ENCODE results near the gene RBM46.

The RBM46 gene

GRCh38 chr4:154781126-154781982 lies at the start of gene RBM46:
Gene RBM46 (plus strand): TSS chr4:154781272. CDS start chr4:154796753, 15,481 bp downstream.
- no peak for DNase-seq (ENCODE audit: low read depth in 2 of 2, low spot score in 1 of 2)

GRCh38 chr4:154731756-154732155 lies 49.3 kb upstream of the RBM46 start:
- no peak for DNase-seq (ENCODE audit: low read depth in 2 of 2, low spot score in 1 of 2)

GRCh38 chr4:154732669-154733068 lies 48.4 kb upstream of the RBM46 start:
- DNase-seq (ENCODE audit: low read depth in 2 of 2, low spot score in 1 of 2): no peak

GRCh38 chr4:154736770-154737169 lies 44.3 kb upstream of the RBM46 start:
- DNase-seq (ENCODE audit: low read depth in 2 of 2, low spot score in 1 of 2): no peak

DNA sequence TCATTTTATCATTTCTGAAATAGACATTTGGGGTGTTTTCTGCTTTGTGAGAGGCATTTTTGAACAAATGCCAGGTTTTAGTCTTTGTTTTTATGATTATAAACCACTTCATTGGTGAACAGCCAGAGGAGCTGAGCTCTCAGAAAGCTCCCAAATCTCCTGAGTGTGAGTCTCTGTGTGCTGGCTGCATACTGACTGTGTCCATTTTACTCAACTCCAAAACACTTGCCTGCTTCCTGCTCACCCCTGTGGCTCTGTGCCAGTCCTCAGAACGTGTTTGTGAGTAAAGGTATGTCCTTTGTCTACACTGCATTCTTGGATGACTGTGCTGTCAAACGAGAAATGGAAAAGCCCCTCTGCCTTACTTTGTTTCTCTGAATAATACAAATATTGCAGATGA lies 42.6 kb upstream of the RBM46 start:
- no peak for DNase-seq (ENCODE audit: low read depth in 2 of 2, low spot score in 1 of 2)

DNA sequence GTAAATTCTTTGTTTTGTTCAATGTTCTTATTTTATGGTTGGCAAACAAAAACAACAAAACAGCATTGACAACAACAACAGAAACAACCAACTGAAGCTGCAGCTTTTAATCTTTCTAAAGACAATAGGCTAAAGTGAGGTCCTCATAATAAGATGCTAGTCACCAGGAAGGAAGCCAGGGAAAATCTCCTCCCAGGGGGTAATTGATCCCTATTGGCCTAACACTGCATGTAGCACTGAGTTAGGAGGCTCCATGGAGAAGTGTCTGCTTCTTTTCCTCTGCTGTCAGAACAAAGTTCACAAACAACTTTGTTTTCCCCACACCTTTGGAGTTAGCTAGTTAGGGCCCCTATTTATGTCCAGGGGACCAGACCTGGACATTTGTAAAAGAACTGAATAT lies 42.0 kb upstream of the RBM46 start:
- no peak for DNase-seq (ENCODE audit: low read depth in 2 of 2, low spot score in 1 of 2)

- no peak for DNase-seq (ENCODE audit: low read depth in 2 of 2, low spot score in 1 of 2)
Observed at GRCh38 chr4:154740462-154740861, 40.6 kb upstream of the RBM46 start.

- no peak for DNase-seq (ENCODE audit: low read depth in 2 of 2, low spot score in 1 of 2)
Observed at GRCh38 chr4:154741131-154741665, 39.9 kb upstream of the RBM46 start.

DNA sequence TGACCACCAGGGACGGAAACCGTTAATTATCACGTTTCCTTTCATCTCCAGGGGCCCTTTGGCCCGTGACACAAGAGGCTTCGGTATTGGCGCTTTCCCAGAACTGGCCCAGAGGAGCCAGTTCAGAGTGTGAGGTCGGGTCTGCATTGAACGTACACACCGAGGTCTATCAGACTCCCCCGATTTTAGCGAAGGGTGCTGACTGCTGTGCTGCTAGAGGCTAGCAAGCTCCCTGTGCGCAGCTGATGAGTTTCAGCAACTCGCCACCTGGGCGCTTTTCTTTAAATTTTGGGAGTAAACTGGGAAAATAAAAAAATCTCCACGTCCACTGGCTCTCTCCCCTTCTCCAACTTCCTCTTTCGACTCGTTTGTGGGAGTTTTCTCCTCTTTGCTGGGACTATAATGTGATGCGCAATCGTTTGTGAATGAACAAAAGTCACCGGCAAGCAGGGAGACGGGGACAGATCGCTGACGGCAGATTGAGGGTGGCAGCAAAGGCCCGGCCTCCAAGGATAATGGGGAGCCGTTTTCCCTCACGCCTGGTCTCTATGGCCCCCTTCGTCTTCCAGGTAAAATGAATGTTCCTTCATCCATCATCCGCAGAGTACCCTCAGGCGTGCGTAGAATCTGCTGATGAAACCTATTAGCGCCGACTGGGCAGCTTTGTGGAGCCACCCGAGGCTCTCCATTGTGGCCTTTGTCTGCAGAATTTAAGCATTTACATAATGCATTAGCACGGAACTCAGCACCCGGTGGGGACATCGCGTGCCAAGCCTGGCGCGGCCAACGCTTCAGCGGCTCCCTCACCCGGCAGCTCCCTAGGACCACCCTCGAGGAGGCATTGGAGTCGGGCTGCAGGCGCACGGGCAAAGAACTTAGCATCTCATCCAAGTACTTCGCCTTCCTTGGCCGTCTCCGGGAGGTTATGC lies 38.9 kb upstream of the RBM46 start:
- no peak for DNase-seq (ENCODE audit: low read depth in 2 of 2, low spot score in 1 of 2)

DNA sequence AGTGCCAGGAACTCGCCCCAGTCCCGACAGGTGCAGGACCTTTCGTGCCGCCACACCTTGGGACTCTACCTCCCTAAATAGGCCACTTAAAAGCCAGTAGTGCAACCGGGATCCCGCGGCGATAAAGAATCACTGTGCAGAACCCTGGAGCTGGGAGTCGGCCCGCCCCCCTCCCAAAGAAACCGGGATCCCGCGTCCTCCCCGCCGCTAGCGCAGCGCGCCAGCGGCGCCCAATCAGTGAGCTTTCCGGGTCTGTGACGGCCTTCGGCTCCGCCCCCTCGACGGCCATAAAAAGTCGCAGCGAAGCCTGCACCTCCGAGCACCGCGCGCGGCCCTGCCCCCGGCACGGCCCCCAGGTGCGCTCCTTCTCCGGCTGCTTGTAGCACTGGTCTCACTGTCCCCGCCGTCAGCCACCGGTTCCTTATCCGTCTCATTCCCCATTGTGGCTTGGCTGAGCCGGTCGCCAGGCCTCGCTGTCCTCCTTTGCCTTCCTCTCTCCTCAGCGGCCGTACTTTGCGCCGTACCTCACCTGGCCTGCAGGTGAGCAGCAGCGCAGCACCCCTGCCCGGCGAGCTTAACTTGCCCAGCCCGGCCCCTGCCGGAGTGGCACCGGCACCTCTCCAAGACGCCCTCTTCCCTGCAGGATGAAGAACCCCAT lies 37.3 kb upstream of the RBM46 start, which contains the start of gene LRAT:
LRAT (plus strand) TSS at position 318 of the 658 bp plus-strand sequence; CDS start at position 645, 327 bp downstream.
- no peak for DNase-seq (ENCODE audit: low read depth in 2 of 2, low spot score in 1 of 2)

- DNase-seq (ENCODE audit: low read depth in 2 of 2, low spot score in 1 of 2): no peak
Observed at GRCh38 chr4:154744341-154744926, 36.6 kb upstream of the RBM46 start.

- no peak for DNase-seq (ENCODE audit: low read depth in 2 of 2, low spot score in 1 of 2)
Observed at GRCh38 chr4:154757713-154758112, 23.4 kb upstream of the RBM46 start.

DNA sequence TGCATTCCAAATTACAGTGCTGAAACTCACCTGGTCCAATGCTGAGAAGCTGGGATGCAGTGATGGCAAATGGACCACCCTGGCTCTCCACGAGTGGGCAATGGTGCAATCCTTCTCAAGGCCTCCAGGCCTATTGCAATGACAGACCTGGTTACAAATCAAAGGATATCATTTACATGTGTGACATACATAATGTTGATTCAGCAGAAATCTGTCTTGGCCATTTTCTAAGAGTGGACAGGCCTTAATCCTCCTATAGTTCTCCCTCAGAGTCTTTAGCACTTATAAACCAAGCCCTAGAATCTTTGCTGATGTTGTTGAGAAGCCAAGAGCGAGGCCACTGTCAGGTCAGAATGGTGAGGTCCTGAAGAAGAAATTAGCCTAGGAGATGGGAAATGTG lies 20.2 kb upstream of the RBM46 start:
- no peak for DNase-seq (ENCODE audit: low read depth in 2 of 2, low spot score in 1 of 2)

DNA sequence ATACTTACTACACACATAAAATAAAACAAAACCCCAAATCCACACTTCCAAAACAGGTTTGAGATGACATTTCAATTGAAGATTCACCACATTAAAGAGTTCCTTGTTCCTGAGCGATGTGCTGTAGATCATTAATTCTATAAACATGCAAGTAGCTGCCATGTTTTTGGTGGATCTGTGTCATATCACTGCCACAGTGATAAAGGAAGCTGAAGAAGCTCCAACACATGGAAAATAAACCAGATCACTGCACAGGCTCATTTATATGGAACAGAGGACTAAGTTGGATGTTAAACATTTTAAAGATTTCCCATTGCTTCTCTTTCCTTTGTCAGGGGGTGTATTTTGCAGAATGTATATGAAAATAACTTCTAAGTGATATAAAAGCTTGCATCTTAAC lies 2.8 kb upstream of the RBM46 start:
- DNase-seq (ENCODE audit: low read depth in 2 of 2, low spot score in 1 of 2): no peak

DNA sequence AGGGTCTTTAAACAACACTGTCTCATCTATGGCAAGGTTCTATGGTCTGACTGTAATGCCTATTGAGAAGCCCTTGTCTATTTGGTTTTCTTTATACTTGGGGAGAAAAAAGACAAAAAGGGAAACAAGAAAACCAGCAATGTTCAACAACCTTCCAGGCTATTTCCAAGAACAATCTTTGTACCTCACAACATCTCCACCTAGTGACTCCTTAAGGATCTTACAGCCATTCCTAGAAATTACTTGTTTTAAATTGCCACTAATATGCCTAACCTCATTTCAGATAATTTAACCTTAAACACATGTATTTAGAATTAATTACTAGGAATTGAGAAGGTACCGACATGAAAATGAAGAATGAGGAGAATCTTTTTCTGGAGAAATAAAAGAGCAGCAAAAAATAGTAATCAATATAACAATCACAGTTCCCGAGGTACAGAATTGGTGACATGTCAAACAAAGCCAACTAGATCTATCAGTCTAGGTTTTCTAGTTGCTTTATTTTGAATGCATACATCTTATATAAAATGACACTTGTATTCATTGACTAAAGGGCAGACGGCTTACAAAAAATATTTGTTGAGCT lies 1.6 kb upstream of the RBM46 start:
- DNase-seq (ENCODE audit: low read depth in 2 of 2, low spot score in 1 of 2): no peak

- DNase-seq (ENCODE audit: low read depth in 2 of 2, low spot score in 1 of 2): no peak
Observed at GRCh38 chr4:154781983-154782293, 866 bp downstream of the RBM46 start.

- DNase-seq (ENCODE audit: low read depth in 2 of 2, low spot score in 1 of 2): no peak
Observed at GRCh38 chr4:154807042-154807630, 26.1 kb downstream of the RBM46 start.

GRCh38 chr4:154818230-154818629 lies 37.2 kb downstream of the RBM46 start:
- DNase-seq (ENCODE audit: low read depth in 2 of 2, low spot score in 1 of 2): no peak

- no peak for DNase-seq (ENCODE audit: low read depth in 2 of 2, low spot score in 1 of 2)
Observed at GRCh38 chr4:154822775-154823174, 41.7 kb downstream of the RBM46 start.

- DNase-seq (ENCODE audit: low read depth in 2 of 2, low spot score in 1 of 2): no peak
Observed at GRCh38 chr4:154836030-154836429, 55.0 kb downstream of the RBM46 start.
